ENCODE data around the gene DENND1B.

- TF ChIP-seq EP300 (IDR thresholded peaks at IDR 0.05) (no peak), POLR2A (IDR thresholded peaks at IDR 0.05) (no peak), CTCF (IDR thresholded peaks at IDR 0.05) (no peak)
These were observed 91.3 kb downstream of the DENND1B start for GRCh38 chr1:197683895-197684553.
